COR-L47 (cell line): ENCODE data around the gene BANP.

ENCODE experiments used
- DNase-seq: peaks from one replicate; lab custom pipeline; 2025; lab: John Stamatoyannopoulos, UW

BANP gene

GRCh38 chr16:87951552-87952538 is 611 bp downstream of the BANP start:
- DNase-seq: no peak

- DNase-seq: no peak
Observed at GRCh38 chr16:87952751-87953150, 1.5 kb downstream of the BANP start.

GRCh38 chr16:87953308-87954215 is 2.3 kb downstream of the BANP start:
- no peak for DNase-seq

GRCh38 chr16:87954361-87954760 is 3.1 kb downstream of the BANP start:
- no peak for DNase-seq

- DNase-seq: no peak
Observed at GRCh38 chr16:87954826-87955225, 3.6 kb downstream of the BANP start.

GRCh38 chr16:87955302-87956097 is 4.3 kb downstream of the BANP start:
- DNase-seq: no peak

- no peak for DNase-seq
Observed at GRCh38 chr16:87956098-87956364, 4.8 kb downstream of the BANP start.

GRCh38 chr16:87956365-87957231 is 5.4 kb downstream of the BANP start:
- peak; percentile 20 for DNase-seq

- DNase-seq: no peak
Observed at GRCh38 chr16:87957296-87958094, 6.3 kb downstream of the BANP start.

- no peak for DNase-seq
Observed at GRCh38 chr16:87958632-87959031, 7.4 kb downstream of the BANP start.

GRCh38 chr16:87959391-87959990 is 8.3 kb downstream of the BANP start:
- DNase-seq: no peak

- DNase-seq: no peak
Observed at GRCh38 chr16:87960296-87960695, 9.1 kb downstream of the BANP start.

- DNase-seq: no peak
Observed at GRCh38 chr16:87960852-87961251, 9.6 kb downstream of the BANP start.

- no peak for DNase-seq
Observed at GRCh38 chr16:87961623-87962022, 10.4 kb downstream of the BANP start.

- DNase-seq: no peak
Observed at GRCh38 chr16:87963400-87963799, 12.2 kb downstream of the BANP start.

- DNase-seq: no peak
Observed at GRCh38 chr16:87964049-87964659, 12.9 kb downstream of the BANP start.

GRCh38 chr16:87965417-87965816 is 14.2 kb downstream of the BANP start:
- DNase-seq: no peak

- DNase-seq: no peak
Observed at GRCh38 chr16:87966064-87966645, 14.9 kb downstream of the BANP start.

- no peak for DNase-seq
Observed at GRCh38 chr16:87966685-87967185, 15.5 kb downstream of the BANP start.
